HG03135 (cell line): Measurements from ENCODE around the gene GFPT1.
"Not testable (repeated sequence)": the region's sequence is repeated elsewhere in the genome, so short reads cannot be mapped to it uniquely, and the experiment has no call there.

Source experiments
- ATAC-seq: cut with Tn5 transposase; IDR thresholded peaks from one replicate; pipeline ENCODE4 v1.9.1; 2021; ENCODE audit warnings: mild to moderate bottlenecking, moderate library complexity; ENCODE audit not compliant: unreplicated experiment

Gene GFPT1

GRCh38 chr2:69384618-69385081 lies 2.4 kb downstream of the GFPT1 start:
- no peak for ATAC-seq

GRCh38 chr2:69383176-69383812 lies 3.7 kb downstream of the GFPT1 start:
- ATAC-seq = no peak

- ATAC-seq = no peak
Observed at GRCh38 chr2:69382547-69382946, 4.5 kb downstream of the GFPT1 start.

GRCh38 chr2:69381337-69381737 lies 5.7 kb downstream of the GFPT1 start:
- no peak for ATAC-seq

- ATAC-seq = no peak
Observed at GRCh38 chr2:69380072-69380917, 6.7 kb downstream of the GFPT1 start.

GRCh38 chr2:69376403-69376802 lies 10.6 kb downstream of the GFPT1 start:
- ATAC-seq = no peak

- no peak for ATAC-seq
Observed at GRCh38 chr2:69375494-69376353, 11.3 kb downstream of the GFPT1 start.

- ATAC-seq = no peak
Observed at GRCh38 chr2:69372767-69373166, 14.3 kb downstream of the GFPT1 start.

- ATAC-seq = no peak
Observed at GRCh38 chr2:69369802-69370201, 17.2 kb downstream of the GFPT1 start.

- no peak for ATAC-seq
Observed at GRCh38 chr2:69368588-69368987, 18.4 kb downstream of the GFPT1 start.

- ATAC-seq = no peak
Observed at GRCh38 chr2:69359371-69359770, 27.7 kb downstream of the GFPT1 start.

GRCh38 chr2:69358914-69359313 lies 28.1 kb downstream of the GFPT1 start:
- no peak for ATAC-seq

GRCh38 chr2:69356471-69356870 lies 30.6 kb downstream of the GFPT1 start:
- ATAC-seq = no peak

GRCh38 chr2:69354976-69355375 lies 32.1 kb downstream of the GFPT1 start:
- ATAC-seq = not testable (repeated sequence)

GRCh38 chr2:69353360-69353759 lies 33.7 kb downstream of the GFPT1 start:
- no peak for ATAC-seq

- no peak for ATAC-seq
Observed at GRCh38 chr2:69348781-69349180, 38.2 kb downstream of the GFPT1 start.

- ATAC-seq = no peak
Observed at GRCh38 chr2:69345434-69345833, 41.6 kb downstream of the GFPT1 start.

- no peak for ATAC-seq
Observed at GRCh38 chr2:69344305-69344704, 42.7 kb downstream of the GFPT1 start.

GRCh38 chr2:69340101-69340775 lies 46.8 kb downstream of the GFPT1 start:
- no peak for ATAC-seq

GRCh38 chr2:69335311-69335710 lies 51.7 kb downstream of the GFPT1 start:
- ATAC-seq = no peak

- no peak for ATAC-seq
Observed at GRCh38 chr2:69333352-69333751, 53.7 kb downstream of the GFPT1 start.
